ENCODE measurements around the gene NAT10. TPM values are rescaled to one million over a fixed set of nuclear protein-coding genes. Genes with fewer than 3 reads are reported as not detected.
"Not testable (repeated sequence)": the region's sequence is repeated elsewhere in the genome, so short reads cannot be mapped to it uniquely, and the experiment has no call there.

The NAT10 gene
- total RNA-seq, 1 experiment from 2014 or later: 96.3 TPM

- no peaks in the 10 kb centered on the region for H3K36me3 ChIP-seq
- H3K27me3 ChIP-seq: no peaks in the 10 kb centered on the region
- no peak for DNase-seq
- H3K4me3 ChIP-seq: no peak overlapping the region
- no peaks in the 10 kb centered on the region for H3K9me3 ChIP-seq
These were observed 67.6 kb downstream of the NAT10 start for GRCh38 chr11:34173050-34173449.

- no peak overlapping the region for H3K4me3 ChIP-seq
- no peaks in the 10 kb centered on the region for H3K27me3 ChIP-seq
- H3K36me3 ChIP-seq: no peaks in the 10 kb centered on the region
- H3K9me3 ChIP-seq: no peaks in the 10 kb centered on the region
- DNase-seq: peak; percentile 76
These were observed 69.1 kb downstream of the NAT10 start for GRCh38 chr11:34174412-34175041.

- no peak overlapping the region for H3K4me3 ChIP-seq
- no peaks in the 10 kb centered on the region for H3K36me3 ChIP-seq
- no peak for DNase-seq
These were observed 70.0 kb downstream of the NAT10 start for GRCh38 chr11:34175284-34176019.

GRCh38 chr11:34176751-34177209, 71.4 kb downstream of the NAT10 start:
- Histone ChIP-seq H3K36me3 (no peaks in the 10 kb centered on the region), H3K27me3 (no peaks in the 10 kb centered on the region), H3K9me3 (no peaks in the 10 kb centered on the region), H3K4me3 (no peak overlapping the region)
- peak; percentile 46 for DNase-seq

More at GRCh38 chr11:34175284-34176019, 70.0 kb downstream of the NAT10 start:
- no peaks in the 10 kb centered on the region for H3K9me3 ChIP-seq
- H3K27me3 ChIP-seq: no peaks in the 10 kb centered on the region

- H3K9me3 ChIP-seq: no peaks in the 10 kb centered on the region
- H3K27me3 ChIP-seq: no peaks in the 10 kb centered on the region
- no peaks in the 10 kb centered on the region for H3K36me3 ChIP-seq
- no peak for DNase-seq
- H3K4me3 ChIP-seq: no peak overlapping the region
These were observed 72.9 kb downstream of the NAT10 start for GRCh38 chr11:34178209-34178821.

- Histone ChIP-seq H3K4me3 (no peak overlapping the region), H3K27me3 (no peaks in the 10 kb centered on the region), H3K9me3 (no peaks in the 10 kb centered on the region), H3K36me3 (no peaks in the 10 kb centered on the region)
- DNase-seq: no peak
These were observed 73.7 kb downstream of the NAT10 start for GRCh38 chr11:34179026-34179675.

- Histone ChIP-seq H3K27me3 (no peaks in the 10 kb centered on the region), H3K9me3 (no peaks in the 10 kb centered on the region), H3K4me3 (no peak overlapping the region), H3K36me3 (no peaks in the 10 kb centered on the region)
- peak; percentile 71 for DNase-seq
These were observed 74.8 kb downstream of the NAT10 start for GRCh38 chr11:34180040-34180813.

- DNase-seq, H3K9me3 ChIP-seq, H3K36me3 ChIP-seq, H3K4me3 ChIP-seq, H3K27me3 ChIP-seq: not testable (repeated sequence)
These were observed 75.4 kb downstream of the NAT10 start for GRCh38 chr11:34180814-34181165.

GRCh38 chr11:34181251-34181650, 75.8 kb downstream of the NAT10 start:
- Histone ChIP-seq H3K36me3 (no peaks in the 10 kb centered on the region), H3K4me3 (no peak overlapping the region), H3K9me3 (no peaks in the 10 kb centered on the region), H3K27me3 (no peaks in the 10 kb centered on the region)
- DNase-seq: no peak

GRCh38 chr11:34181856-34182405, 76.5 kb downstream of the NAT10 start:
- Histone ChIP-seq H3K4me3 (no peak overlapping the region), H3K27me3 (no peaks in the 10 kb centered on the region), H3K36me3 (no peaks in the 10 kb centered on the region), H3K9me3 (no peaks in the 10 kb centered on the region)
- no peak for DNase-seq

- no peak for DNase-seq
- no peaks in the 10 kb centered on the region for H3K36me3 ChIP-seq
- H3K4me3 ChIP-seq: no peak overlapping the region
- no peaks in the 10 kb centered on the region for H3K9me3 ChIP-seq
- H3K27me3 ChIP-seq: no peaks in the 10 kb centered on the region
These were observed 77.0 kb downstream of the NAT10 start for GRCh38 chr11:34182425-34182824.

GRCh38 chr11:34182921-34183685, 77.7 kb downstream of the NAT10 start:
- no peak overlapping the region for H3K4me3 ChIP-seq
- no peaks in the 10 kb centered on the region for H3K9me3 ChIP-seq
- H3K36me3 ChIP-seq: no peaks in the 10 kb centered on the region
- no peaks in the 10 kb centered on the region for H3K27me3 ChIP-seq
- DNase-seq: no peak

- H3K27me3 ChIP-seq: no peaks in the 10 kb centered on the region
- H3K9me3 ChIP-seq: no peaks in the 10 kb centered on the region
- H3K4me3 ChIP-seq: no peak overlapping the region
- DNase-seq: no peak
- no peaks in the 10 kb centered on the region for H3K36me3 ChIP-seq
These were observed 78.5 kb downstream of the NAT10 start for GRCh38 chr11:34183848-34184391.

GRCh38 chr11:34184505-34185015, 79.1 kb downstream of the NAT10 start:
- no peak for DNase-seq

More at GRCh38 chr11:34184505-34185015, 79.1 kb downstream of the NAT10 start:
- H3K9me3 ChIP-seq: no peaks in the 10 kb centered on the region
- no peak overlapping the region for H3K4me3 ChIP-seq
- H3K27me3 ChIP-seq: no peaks in the 10 kb centered on the region
- no peaks in the 10 kb centered on the region for H3K36me3 ChIP-seq
